Dedifferentiated amniotic fluid mesenchymal stem cell (primary cell): Measurements from ENCODE around the gene SCT.

Experiments used
- DNase-seq: peaks from one replicate; pipeline ENCODE4 v3.0.0-alpha.2; 2016; ENCODE audit errors: extremely low spot score

The SCT gene

GRCh38 chr11:586376-587316 lies 40.3 kb downstream of the SCT start:
- no peak for DNase-seq

GRCh38 chr11:584287-584686 lies 42.7 kb downstream of the SCT start:
- no peak for DNase-seq

GRCh38 chr11:581752-582151 lies 45.2 kb downstream of the SCT start:
- no peak for DNase-seq

- DNase-seq = no peak
These were observed 45.6 kb downstream of the SCT start for GRCh38 chr11:581342-581741.

GRCh38 chr11:579830-580601 lies 47.0 kb downstream of the SCT start:
- DNase-seq = no peak

GRCh38 chr11:578276-579035 lies 48.5 kb downstream of the SCT start:
- no peak for DNase-seq

- DNase-seq = no peak
These were observed 49.4 kb downstream of the SCT start for GRCh38 chr11:577611-577894.

GRCh38 chr11:576811-577610 lies 50.0 kb downstream of the SCT start:
- DNase-seq = no peak
